HG02973 (cell line): ENCODE results near the gene NASP.

Experiments used
- ATAC-seq: cut with Tn5 transposase; IDR thresholded peaks from one replicate; pipeline ENCODE4 v1.9.1; 2021; ENCODE audit warnings: moderate library complexity; ENCODE audit not compliant: unreplicated experiment

The NASP gene

GRCh38 chr1:45660336-45660735 is 76.5 kb downstream of the NASP start:
- no peak for ATAC-seq

GRCh38 chr1:45666836-45667235 is 83.0 kb downstream of the NASP start:
- ATAC-seq, result no peak

GRCh38 chr1:45667321-45668111 is 83.7 kb downstream of the NASP start:
- no peak for ATAC-seq
